ENCODE data around the gene MOAP1. TPM values are rescaled to one million over a fixed set of nuclear protein-coding genes. Genes with fewer than 3 reads are reported as not detected.

The MOAP1 gene
- total RNA-seq, 4 donors from 2014 or later, result 12.4 to 18.9 (median 16.5) TPM

GRCh38 chr14:93132472-93133065 is 52.1 kb downstream of the MOAP1 start:
- no peaks in the 10 kb centered on the region for H3K27me3 ChIP-seq
- peaks cover 0 to under 1% (median 0%) of the 10 kb centered on the region in 4 donors for H3K4me1 ChIP-seq
- H3K36me3 ChIP-seq, result no peaks in the 10 kb centered on the region
- DNase-seq, result peak in 2 of 3 donors; percentile 46 to 76
- H3K27ac ChIP-seq, result no peak overlapping the region
- H3K4me3 ChIP-seq, result no peak overlapping the region
- TF ChIP-seq CTCF (IDR thresholded peaks at IDR 0.05) (peak; percentile 3 to 61 (median 50)), POLR2A (IDR thresholded peaks at IDR 0.05) (no peak)
- no peaks in the 10 kb centered on the region for H3K9me3 ChIP-seq

Other genes with a start within 250 kb of the MOAP1 start
- gene ITPK1, start 69.0 kb downstream of the MOAP1 start, total RNA-seq, result 100 to 1,000 TPM; 132 to 172 (median 157) TPM
- 1 to 10 TPM; 6.0 to 9.9 (median 8.3) TPM for gene LYSET, start 420 bp upstream of the MOAP1 start, total RNA-seq
- gene GON7, start 22.2 kb upstream of the MOAP1 start, total RNA-seq, result 10 to 100 TPM in 2 of 4 donors, 1 to 10 TPM in 2; 7.3 to 16.8 (median 10.8) TPM
- gene UBR7, start 22.4 kb upstream of the MOAP1 start, total RNA-seq, result 10 to 100 TPM; 13.7 to 20.2 (median 15.8) TPM
- gene BTBD7, start 148.1 kb upstream of the MOAP1 start, total RNA-seq, result 10 to 100 TPM; 28.1 to 38.1 (median 32.2) TPM
- not detected for gene COX8C, start 162.3 kb upstream of the MOAP1 start, total RNA-seq
- not detected for gene UNC79, start 246.0 kb upstream of the MOAP1 start, total RNA-seq

All from Peyer's patch (tissue), 4 donors.